ENCODE data around the gene DPCD.

The DPCD gene

DNA sequence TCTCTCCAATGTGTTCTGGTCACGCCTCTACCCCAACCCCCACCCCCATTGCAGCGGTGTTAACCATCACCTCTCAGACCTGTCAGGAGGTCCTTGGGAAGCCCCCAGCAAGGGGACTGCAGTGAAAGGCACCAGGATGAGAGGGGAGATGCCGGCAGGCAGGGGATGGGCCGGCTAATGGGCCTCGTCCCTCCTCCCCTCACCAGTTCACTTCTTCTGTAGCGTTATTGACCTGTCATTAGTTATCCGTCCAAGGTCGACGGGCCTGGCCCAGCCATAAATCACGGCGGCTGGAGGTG lies 18.8 kb upstream of the DPCD start:
- Histone ChIP-seq H3K27me3 (peaks cover 68% of the 10 kb centered on the region), H3K27ac (no peak overlapping the region), H3K36me3 (no peaks in the 10 kb centered on the region), H3K4me3 (ENCODE audit: low read depth in 1 of 2, low read length in 1 of 2) (no peak overlapping the region), H3K9me3 (no peaks in the 10 kb centered on the region), H3K4me1 (ENCODE audit: control insufficient read depth in 1 of 2, insufficient read depth in 1 of 2, low read depth in 1 of 2, low read length in 1 of 2) (peaks cover 10 to 16% of the 10 kb centered on the region in 2 experiments)
- TF ChIP-seq, protein P1, sequence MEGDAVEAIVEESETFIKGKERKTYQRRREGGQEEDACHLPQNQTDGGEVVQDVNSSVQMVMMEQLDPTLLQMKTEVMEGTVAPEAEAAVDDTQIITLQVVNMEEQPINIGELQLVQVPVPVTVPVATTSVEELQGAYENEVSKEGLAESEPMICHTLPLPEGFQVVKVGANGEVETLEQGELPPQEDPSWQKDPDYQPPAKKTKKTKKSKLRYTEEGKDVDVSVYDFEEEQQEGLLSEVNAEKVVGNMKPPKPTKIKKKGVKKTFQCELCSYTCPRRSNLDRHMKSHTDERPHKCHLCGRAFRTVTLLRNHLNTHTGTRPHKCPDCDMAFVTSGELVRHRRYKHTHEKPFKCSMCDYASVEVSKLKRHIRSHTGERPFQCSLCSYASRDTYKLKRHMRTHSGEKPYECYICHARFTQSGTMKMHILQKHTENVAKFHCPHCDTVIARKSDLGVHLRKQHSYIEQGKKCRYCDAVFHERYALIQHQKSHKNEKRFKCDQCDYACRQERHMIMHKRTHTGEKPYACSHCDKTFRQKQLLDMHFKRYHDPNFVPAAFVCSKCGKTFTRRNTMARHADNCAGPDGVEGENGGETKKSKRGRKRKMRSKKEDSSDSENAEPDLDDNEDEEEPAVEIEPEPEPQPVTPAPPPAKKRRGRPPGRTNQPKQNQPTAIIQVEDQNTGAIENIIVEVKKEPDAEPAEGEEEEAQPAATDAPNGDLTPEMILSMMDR (IDR thresholded peaks at IDR 0.05): no peak

- Histone ChIP-seq H3K4me1 (ENCODE audit: control insufficient read depth in 1 of 2, insufficient read depth in 1 of 2, low read depth in 1 of 2, low read length in 1 of 2) (peaks cover 10 to 16% of the 10 kb centered on the region in 2 experiments), H3K36me3 (no peaks in the 10 kb centered on the region), H3K4me3 (ENCODE audit: low read depth in 1 of 2, low read length in 1 of 2) (peak overlapping the region; percentile 61), H3K27me3 (peaks cover 62% of the 10 kb centered on the region), H3K27ac (no peak overlapping the region), H3K9me3 (no peaks in the 10 kb centered on the region)
- TF ChIP-seq, protein P1 (IDR thresholded peaks at IDR 0.05): peak; percentile 95
These were observed 18.3 kb upstream of the DPCD start for GRCh38 chr10:101569622-101570427.

GRCh38 chr10:101570428-101571270 lies 17.5 kb upstream of the DPCD start:
- H3K4me1 ChIP-seq (ENCODE audit: control insufficient read depth in 1 of 2, insufficient read depth in 1 of 2, low read depth in 1 of 2, low read length in 1 of 2): peaks cover 10 to 16% of the 10 kb centered on the region in 2 experiments
- TF ChIP-seq, protein P1 (IDR thresholded peaks at IDR 0.05): peak; percentile 7
- peaks cover 54% of the 10 kb centered on the region for H3K27me3 ChIP-seq
- H3K36me3 ChIP-seq: no peaks in the 10 kb centered on the region
- H3K9me3 ChIP-seq: no peaks in the 10 kb centered on the region
- no peak overlapping the region for H3K27ac ChIP-seq
- peak overlapping the region; percentile 61 for H3K4me3 ChIP-seq (ENCODE audit: low read depth in 1 of 2, low read length in 1 of 2)

GRCh38 chr10:101571271-101571925 lies 16.7 kb upstream of the DPCD start:
- Histone ChIP-seq H3K4me1 (ENCODE audit: control insufficient read depth in 1 of 2, insufficient read depth in 1 of 2, low read depth in 1 of 2, low read length in 1 of 2) (peaks cover 10 to 16% of the 10 kb centered on the region in 2 experiments), H3K36me3 (no peaks in the 10 kb centered on the region), H3K27me3 (peaks cover 46% of the 10 kb centered on the region), H3K9me3 (no peaks in the 10 kb centered on the region), H3K27ac (no peak overlapping the region), H3K4me3 (ENCODE audit: low read depth in 1 of 2, low read length in 1 of 2) (no peak overlapping the region)
- TF ChIP-seq, protein P1 (IDR thresholded peaks at IDR 0.05): no peak

- Histone ChIP-seq H3K27me3 (peaks cover 39% of the 10 kb centered on the region), H3K36me3 (peaks cover 1% of the 10 kb centered on the region), H3K27ac (no peak overlapping the region), H3K4me1 (ENCODE audit: control insufficient read depth in 1 of 2, insufficient read depth in 1 of 2, low read depth in 1 of 2, low read length in 1 of 2) (peaks cover 10 to 16% of the 10 kb centered on the region in 2 experiments), H3K9me3 (no peaks in the 10 kb centered on the region), H3K4me3 (ENCODE audit: low read depth in 1 of 2, low read length in 1 of 2) (no peak overlapping the region)
- TF ChIP-seq, protein P1 (IDR thresholded peaks at IDR 0.05): no peak
These were observed 16.0 kb upstream of the DPCD start for GRCh38 chr10:101572126-101572525.

Measured in neutrophil (primary cell).